Measurements from ENCODE around the gene RGS7.
"Not testable (repeated sequence)": the region's sequence is repeated elsewhere in the genome, so short reads cannot be mapped to it uniquely, and the experiment has no call there.

RGS7 gene

DNA sequence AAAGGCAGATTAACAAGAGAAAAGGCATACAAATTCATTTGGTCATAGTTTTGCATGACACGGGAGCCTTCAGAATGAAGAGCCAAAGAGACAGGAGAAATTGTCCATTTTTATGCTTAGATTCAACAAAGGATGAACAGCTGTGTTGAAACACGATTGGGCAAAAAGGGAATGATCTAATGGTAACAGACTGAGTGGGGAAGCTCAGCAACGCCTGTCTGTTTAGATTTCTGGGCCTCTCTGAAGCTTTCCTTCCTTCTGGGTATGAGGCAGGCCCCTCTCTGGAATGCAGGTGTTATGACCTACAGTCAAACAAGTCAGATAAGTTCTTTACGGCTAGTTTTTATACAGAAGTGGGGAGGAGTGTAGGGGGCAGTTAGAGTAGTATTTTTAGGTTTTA, 154.6 kb downstream of the RGS7 start:
- DNase-seq: no peak

DNA sequence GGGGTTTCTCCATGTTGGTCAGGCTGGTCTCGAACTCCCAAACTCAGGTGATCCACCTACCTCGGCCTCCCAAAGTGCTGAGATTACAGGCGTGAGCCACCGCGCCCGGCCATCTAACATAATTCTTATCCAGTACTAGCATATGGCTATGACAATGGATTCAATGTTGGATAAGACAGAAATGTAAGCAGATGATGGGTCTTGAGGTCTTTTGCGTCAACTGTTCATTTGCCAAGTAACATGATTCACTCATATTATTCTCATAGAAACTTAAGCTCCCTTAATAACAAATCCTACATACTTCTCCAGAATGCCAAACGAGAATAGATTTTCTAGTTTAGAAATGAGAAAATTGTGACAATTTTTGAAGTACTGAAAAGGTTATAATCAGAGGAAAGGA, 170.3 kb downstream of the RGS7 start:
- DNase-seq: no peak

GRCh38 chr1:241181971-241182370, 175.0 kb downstream of the RGS7 start:
- DNase-seq: no peak

- DNase-seq: no peak
Measured at GRCh38 chr1:241181471-241181870, 175.5 kb downstream of the RGS7 start.

DNA sequence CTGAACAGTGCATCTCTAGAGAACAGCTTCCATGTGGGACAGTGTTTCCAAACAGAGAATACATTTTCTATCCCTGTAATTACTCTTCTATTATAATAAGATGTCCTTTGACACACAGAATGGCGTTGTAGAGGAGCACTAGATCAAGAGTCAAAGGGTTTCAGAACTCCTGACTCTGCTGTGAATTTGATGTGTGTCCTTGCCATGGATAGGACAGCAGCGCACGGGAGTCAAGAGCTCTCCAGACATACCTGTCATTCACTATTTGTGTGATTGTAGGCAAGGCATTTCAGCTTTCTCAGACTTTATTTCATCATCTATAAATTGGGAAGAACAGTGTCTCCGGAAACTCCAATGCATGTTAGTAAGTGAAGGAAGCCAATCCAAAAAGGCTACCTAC, 176.4 kb downstream of the RGS7 start:
- DNase-seq: no peak

GRCh38 chr1:241177660-241178059, 179.3 kb downstream of the RGS7 start:
- no peak for DNase-seq

DNA sequence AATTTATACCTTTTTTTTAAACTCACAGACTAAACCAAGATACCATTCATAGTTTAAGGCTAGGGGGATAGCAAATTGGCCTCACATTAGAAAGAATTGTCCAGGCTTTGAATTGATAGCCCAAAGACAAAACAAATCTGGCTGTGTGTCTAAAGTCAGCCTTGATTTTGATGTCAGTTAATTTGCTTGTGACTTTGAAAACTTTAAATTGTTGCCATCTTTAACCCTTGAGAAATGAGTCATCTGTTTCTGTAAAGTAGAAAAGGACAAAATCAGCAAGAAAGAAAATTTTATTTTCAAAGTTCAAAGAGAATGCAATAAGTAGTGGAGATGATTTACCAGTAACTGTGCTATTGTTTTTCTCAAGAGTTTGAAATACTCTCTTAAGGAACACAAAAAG, 184.5 kb downstream of the RGS7 start:
- no peak for DNase-seq

DNA sequence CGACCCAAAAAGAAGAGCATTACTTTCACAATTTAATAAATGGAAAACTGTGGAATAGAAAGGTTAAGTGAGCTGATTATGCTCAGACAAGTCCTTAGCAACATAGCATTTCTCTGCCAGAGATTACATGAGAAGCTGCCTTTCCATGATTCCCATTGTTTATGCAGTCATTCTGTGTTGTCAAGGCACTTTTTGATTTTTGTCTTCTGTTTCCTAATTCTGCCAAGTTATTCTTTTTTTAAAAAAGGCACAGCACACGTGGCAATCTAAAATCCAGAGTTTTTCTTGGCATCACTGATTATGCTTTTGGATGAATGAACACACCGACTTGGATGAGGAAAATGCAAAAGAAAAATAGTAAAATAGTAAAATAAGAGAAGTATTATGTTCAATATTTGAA, 185.0 kb downstream of the RGS7 start:
- DNase-seq: no peak

DNA sequence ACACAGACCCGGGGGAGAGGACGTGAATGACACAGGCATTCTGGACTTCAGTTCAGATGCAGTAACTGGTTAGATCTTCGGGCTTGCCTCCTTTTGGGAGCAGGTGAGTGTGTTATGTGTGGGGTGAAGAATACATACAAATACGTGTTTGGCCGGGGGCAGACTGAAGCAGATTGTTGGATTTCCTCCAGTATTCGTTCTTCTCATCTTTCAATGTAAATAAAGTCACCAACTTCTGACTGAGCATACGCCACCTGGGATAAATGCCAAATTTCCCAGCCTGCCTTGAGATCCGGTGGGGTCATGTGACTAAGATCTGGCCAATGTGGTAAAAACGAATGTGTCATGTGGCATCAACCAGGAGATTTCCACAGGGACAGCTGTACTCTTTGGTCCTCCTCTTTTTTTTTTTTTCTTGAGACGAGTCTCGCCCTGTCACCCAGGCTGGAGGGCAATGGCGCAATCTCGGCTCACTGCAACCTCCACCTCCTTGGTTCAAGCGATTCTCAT, 189.8 kb downstream of the RGS7 start:
- DNase-seq: no peak

DNA sequence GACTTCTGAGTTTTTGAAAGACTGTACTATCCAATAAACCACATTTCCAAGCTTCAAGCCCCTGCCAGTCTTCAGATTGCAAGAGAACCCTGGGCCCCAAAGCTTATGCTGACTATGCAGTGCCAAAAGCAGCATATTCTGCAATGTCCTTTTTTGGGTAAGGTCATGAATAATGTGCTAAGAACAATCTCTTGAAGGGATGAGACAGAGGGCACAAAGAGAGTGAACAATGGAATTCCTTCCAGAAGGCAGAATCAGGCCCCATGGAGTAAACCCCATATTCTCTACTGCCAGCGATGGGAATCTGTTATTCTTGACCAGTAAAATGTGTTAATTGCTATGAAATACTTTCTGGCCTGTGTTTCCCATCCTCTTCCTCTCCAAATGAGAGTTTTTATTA, 190.4 kb downstream of the RGS7 start:
- DNase-seq: no peak

- not testable (repeated sequence) for DNase-seq
Measured at GRCh38 chr1:241165256-241165655, 191.7 kb downstream of the RGS7 start.

DNA sequence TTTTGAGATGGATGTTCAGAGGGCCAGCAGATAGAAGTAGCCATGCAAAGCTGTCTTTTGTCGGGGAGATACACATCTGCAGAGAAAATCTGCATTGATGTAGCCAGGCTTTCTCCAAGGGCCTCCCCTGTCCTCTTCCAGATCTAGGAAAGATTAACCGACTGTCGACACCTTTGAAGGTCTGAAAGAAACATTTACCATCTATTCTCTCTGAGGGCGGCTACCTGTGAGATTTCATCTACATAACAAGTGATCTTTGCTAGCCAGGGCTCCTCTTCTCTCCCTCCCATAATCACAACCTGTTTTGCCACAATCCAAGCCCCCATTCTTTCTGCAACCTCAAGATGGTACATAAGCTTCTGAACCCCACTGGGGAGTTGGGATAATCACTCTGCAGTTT, 193.6 kb downstream of the RGS7 start:
- DNase-seq: no peak

DNA sequence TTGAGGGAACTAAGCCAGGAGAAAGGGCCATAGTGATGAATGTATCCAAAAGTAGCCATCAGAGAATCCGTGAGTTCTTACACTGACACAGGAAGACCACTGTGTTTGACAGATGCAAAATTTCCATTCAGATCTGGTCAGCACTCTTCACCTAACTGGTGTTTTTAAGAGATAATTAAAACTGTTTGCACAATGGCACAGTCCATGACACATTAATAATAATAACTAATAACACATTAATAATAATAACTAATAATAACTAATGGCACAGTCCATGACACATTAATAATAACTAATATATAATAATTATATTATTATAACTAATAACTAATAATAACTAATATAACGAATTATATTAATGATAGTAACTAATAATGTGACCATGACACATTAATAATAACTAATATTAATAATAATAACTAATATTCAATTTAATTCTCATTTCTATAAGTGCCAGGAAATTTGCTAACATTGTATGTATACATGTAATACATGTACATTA, 195.8 kb downstream of the RGS7 start:
- DNase-seq: no peak

GRCh38 chr1:241157435-241157834, 199.6 kb downstream of the RGS7 start:
- DNase-seq: no peak

DNA sequence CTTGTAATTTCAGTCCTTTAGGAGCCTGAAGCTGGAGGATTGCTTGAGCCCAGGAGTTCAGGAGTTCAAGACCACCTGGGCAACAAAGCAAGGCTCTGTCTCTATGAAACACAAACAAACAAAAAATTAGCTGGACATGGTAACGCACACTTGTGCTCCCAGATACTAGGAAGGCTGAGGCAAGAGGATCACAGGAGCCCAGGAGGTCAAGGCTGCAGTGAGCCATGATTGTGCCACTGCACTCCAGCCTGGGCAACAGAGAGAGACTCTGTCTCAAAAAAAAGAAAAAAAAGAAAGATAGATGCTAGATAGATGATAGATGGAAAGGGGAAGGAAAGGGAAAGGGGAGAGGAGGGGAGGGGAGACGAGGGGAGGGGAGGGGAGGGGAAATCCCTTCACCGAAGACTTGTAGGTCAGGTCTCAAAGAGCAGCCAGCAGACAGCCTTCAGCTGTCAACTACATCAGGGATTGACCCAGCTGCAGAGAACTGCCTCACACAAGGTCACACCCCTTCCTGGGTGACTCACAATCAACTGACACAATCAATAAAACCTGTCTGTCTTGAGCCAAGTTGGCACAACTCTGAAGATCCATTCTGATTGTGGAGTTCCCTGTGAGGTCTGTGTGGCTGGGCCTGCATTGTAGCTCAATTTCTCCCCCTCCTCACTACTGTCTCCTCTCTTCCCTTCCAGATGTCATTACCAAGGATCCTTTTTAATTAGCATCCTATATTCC, 200.6 kb downstream of the RGS7 start:
- DNase-seq: no peak

GRCh38 chr1:241145881-241146280, 211.1 kb downstream of the RGS7 start:
- DNase-seq: no peak

DNA sequence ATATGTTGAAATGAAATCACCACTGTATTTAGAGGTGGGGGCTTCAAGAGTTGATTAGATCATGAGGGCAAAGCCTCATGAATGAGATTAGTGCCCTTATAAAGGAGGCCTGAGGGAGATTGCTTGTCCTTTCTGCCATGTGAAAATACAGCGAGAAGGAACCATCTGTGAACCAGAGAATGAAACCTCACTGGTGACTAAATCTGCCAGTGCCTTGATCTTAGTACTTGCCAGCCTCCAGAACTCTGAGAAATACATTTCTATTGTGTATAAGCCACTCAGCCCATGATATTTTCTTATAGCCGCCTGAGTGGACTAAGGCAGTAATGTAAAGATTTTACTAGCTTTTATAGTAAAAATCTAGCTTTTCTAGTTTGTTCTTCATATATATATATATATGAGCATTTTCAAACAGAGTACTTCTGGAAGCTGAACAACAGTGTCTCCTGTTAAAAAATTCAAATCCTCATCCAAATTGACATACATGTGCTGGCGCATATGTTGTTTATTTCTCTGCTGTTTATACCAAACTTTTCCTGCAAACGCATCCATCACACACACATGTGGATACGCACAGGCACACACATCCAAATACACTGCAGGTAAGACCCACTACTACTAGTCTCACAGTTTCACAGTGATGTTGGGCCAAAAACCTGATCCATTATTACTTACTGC, 213.1 kb downstream of the RGS7 start:
- DNase-seq: no peak

DNA sequence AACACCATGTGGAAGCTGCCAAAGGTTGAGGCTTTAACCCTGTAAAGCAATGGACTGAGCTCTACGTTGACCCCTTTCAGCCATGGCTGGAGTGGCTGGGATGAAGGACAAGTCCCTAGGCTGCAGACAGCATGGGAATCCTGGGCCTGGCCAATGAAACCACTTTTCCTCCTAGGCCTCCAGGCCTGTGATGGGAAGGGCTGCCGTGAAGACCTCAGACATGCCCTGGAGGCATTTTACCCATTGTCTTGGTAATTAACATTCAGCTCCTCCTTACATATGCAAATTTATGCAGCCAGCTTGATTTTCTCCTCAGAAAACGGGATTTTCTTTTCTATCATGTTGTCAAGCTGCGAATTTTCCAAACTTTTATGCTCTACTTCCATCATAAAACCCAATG, 214.5 kb downstream of the RGS7 start:
- DNase-seq: no peak

GRCh38 chr1:241141646-241142045, 215.4 kb downstream of the RGS7 start:
- DNase-seq: not testable (repeated sequence)

- DNase-seq: no peak
Measured at GRCh38 chr1:241140670-241141069, 216.3 kb downstream of the RGS7 start.

DNA sequence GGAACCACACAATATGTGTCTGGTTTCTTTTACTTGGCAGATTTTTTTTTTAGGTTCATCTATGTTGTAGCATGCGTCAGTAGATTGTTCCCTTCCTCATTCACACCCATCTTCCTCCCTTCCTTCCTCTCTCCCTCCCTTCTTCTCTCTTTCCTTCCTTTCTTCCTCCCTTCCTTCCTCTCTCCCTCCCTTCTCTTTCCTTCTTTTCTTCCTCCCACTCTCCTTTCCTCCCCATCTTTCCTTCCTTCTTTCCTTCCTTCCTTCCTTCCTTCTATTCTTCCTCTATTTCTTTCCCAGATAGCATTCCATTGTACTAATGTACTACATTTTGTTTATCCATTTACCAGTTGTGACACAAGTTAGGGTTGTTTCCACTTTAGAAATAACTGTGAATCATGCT, 218.0 kb downstream of the RGS7 start:
- DNase-seq: no peak

GRCh38 chr1:241138248-241138647, 218.8 kb downstream of the RGS7 start:
- DNase-seq: no peak

DNA sequence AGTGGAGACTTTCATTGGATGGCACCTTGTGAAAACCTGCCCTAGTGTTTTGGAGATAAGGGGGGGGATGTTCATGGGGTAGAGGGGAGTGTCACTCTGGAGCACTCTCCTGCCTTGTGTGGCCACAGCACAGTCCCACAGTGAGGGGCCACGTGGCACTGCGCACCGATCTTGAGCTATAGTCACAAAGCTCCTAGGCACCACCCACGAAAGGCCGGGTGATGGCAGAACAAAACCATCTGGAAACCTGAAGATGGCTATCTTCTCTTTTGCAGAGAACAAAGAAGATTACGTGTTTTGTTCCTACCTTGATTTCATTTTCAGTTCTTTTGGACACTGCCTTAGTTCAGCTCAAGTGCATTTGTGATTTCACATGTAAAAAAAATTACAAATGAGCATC, 220.6 kb downstream of the RGS7 start:
- DNase-seq: no peak

DNA sequence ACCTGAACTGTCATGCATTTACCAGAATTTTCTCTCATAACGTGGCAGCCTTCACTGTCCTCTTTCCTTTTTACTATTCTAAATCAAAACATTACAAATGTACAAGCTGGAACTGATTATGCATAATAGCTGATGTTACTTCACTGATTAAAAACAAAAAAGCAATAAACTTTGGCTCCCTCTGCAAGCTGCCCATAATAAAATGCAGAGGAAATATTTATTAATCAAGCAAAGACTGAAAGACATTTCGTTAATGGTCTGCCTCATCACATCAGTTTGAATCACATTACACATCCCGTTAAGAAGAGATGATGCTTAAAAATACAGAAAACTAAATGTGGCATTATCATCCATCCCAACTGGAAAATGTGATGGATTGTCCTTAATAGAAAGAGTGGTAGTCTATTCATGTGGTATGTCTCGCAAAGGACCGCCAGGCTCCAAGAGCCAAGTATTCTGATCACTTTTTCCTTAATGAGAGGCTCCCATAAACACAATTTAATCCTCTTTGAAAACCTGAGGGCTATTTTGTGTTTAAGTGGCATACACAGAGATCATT, 225.3 kb downstream of the RGS7 start:
- no peak for DNase-seq
